ENCODE data around the gene MLX.
"Not testable (repeated sequence)": the region's sequence is repeated elsewhere in the genome, so short reads cannot be mapped to it uniquely, and the experiment has no call there.

Gene MLX

DNA sequence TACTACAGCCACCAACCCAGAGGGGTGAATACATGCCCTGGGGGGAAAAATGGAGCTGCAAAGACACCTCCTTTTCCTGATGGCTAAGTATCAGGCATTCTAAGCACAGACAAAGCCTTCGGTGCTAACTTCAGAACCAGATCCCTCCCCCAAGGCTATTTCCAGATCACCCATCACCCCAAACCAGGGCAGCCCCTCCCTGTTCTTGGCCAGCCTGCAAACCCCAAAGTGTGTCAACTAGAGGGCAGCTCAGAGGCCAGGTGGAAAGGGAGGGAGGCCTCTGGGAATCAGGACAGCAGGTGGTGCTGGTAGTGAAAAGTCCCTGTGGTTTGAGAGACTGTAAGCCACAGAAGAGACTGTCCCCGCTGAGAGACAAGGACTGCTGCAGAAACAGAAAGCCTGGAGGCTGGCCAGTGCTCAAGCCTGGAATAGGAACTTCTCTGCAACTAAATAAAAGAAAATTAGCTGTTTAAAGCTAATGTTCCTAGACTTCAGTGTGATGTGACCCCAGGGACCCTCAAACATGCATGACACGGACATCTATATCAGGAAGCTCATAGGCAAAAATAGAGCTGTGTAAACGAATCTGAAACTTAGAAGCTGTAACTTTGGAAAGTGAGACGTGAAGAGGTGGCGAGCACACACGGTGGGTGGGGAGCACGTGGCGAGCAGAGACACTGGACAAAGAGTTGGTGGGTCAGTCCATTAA is 51.7 kb downstream of the MLX start:
- no peak overlapping the region for H3K4me3 ChIP-seq (ENCODE audit: low read depth, low read length)
- TF ChIP-seq, protein P1, sequence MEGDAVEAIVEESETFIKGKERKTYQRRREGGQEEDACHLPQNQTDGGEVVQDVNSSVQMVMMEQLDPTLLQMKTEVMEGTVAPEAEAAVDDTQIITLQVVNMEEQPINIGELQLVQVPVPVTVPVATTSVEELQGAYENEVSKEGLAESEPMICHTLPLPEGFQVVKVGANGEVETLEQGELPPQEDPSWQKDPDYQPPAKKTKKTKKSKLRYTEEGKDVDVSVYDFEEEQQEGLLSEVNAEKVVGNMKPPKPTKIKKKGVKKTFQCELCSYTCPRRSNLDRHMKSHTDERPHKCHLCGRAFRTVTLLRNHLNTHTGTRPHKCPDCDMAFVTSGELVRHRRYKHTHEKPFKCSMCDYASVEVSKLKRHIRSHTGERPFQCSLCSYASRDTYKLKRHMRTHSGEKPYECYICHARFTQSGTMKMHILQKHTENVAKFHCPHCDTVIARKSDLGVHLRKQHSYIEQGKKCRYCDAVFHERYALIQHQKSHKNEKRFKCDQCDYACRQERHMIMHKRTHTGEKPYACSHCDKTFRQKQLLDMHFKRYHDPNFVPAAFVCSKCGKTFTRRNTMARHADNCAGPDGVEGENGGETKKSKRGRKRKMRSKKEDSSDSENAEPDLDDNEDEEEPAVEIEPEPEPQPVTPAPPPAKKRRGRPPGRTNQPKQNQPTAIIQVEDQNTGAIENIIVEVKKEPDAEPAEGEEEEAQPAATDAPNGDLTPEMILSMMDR (conservative IDR thresholded peaks at IDR 0.05; ENCODE audit: low read depth, low read length): peak; percentile 27
- peak; percentile 26 for DNase-seq (ENCODE audit: low read depth)

DNA sequence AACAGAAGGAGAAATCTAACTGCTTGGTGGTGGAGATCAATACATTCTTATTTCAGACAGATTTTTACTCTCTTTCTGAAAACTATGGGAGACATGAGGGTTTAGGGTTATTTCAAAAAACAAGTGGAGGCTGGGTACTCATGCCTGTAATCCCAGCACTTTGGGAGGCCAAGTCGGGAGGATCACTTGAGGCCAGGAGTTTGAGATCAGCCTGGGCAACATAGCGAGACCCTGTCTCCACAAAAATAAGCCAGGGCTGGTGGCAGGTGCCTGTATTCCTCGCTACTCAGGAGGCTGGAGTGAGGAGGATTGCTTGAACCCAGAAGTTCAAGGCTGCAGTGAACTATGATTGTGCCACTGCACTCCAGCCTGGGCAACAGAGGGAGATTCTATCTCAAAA is 55.1 kb downstream of the MLX start:
- H3K4me3 ChIP-seq (ENCODE audit: low read depth, low read length); DNase-seq (ENCODE audit: low read depth): not testable (repeated sequence)
